Body of pancreas (tissue), 4 donors: ENCODE results near the gene PITPNB. TPM values are rescaled to one million over a fixed set of nuclear protein-coding genes. Genes with fewer than 3 reads are reported as not detected.

Experiments used
- ATAC-seq: fragments of 150-250 bp; one replicate; pipeline ENCODE4 v1.9.1; 2016
- DNase-seq, 4 donors: peaks; one replicate each; pipeline ENCODE4 v3.0.0-alpha.2; 2019
- H3K27ac ChIP-seq, 4 donors: fragments of 200-600 bp; sonication (generic); 1 replicate in 3 of 4; 2 replicates in 1 of 4; pipeline versions ENCODE4 v1.5.1 to v1.6.1; 2016 to 2019; ENCODE audit warnings: mild to moderate bottlenecking in 1 of 4, mixed read lengths in 1 of 4, moderate library complexity in 1 of 4
- H3K27me3 ChIP-seq, 2 donors: fragments of 200-600 bp; sonication (generic); one replicate each; pipeline ENCODE4 v1.6.0; 2016; ENCODE audit warnings: mild to moderate bottlenecking in 1 of 2
- H3K36me3 ChIP-seq, 2 donors: fragments of 200-600 bp; sonication (generic); replicated peaks in 1 of 2; 2 replicates each; pipeline ENCODE4 v1.5.1; 2016; ENCODE audit warnings: low read depth in 2 of 2; ENCODE audit not compliant: insufficient read depth in 1 of 2
- H3K4me1 ChIP-seq: fragments of 200-600 bp; sonication (generic); one replicate; pipeline ENCODE4 v1.6.0; 2016
- H3K4me3 ChIP-seq, 2 donors: fragments of 200-600 bp; sonication (generic); 1 replicate in 1 of 2; 2 replicates in 1 of 2; pipeline ENCODE4 v1.5.1; 2016 to 2019
- H3K9me3 ChIP-seq, 3 donors: fragments of 200-600 bp; sonication (generic); 1 replicate in 2 of 3; 2 replicates in 1 of 3; pipeline ENCODE4 v1.5.1; 2016
- CTCF ChIP-seq, 7 experiments: fragments of 450-650 bp in 4 of 7; fragments of 200-600 bp in 3 of 7; sonication (generic) in 3 of 7; IDR thresholded peaks; one replicate each; pipeline ENCODE4 v1.5.1; 2016 to 2019; ENCODE audit warnings: antibody characterized with exemption in 7 of 7
- POLR2A ChIP-seq, 3 donors: fragments of 450-650 bp; IDR thresholded peaks; one replicate each; pipeline ENCODE4 v1.6.1; 2016; ENCODE audit warnings: antibody characterized with exemption in 3 of 3, mild to moderate bottlenecking in 2 of 3
- WGBS, 2 donors: methylation state at CpG; one replicate each; pipeline ENCODE4 v1.1.5; 2017; 5-methylcytosine and 5-hydroxymethylcytosine counted together
- intact Hi-C: fragments of 100-400 bp; cut with DNase I; formaldehyde crosslinking; loops from one replicate; pipeline ENCODE4 v1.15.1; 2023
- total RNA-seq, 2 donors: library from RNA; depleted of rRNA; stranded (reverse); fragments of >200 nt; gene quantifications; one replicate each; pipeline ENCODE4 v1.1.0, GENCODE V29; 2016

Gene PITPNB
- total RNA-seq, 2 donors from 2014 or later = 21.3 to 39.6 TPM

- intact Hi-C loops = no loop called here
- no peak overlapping the region for H3K4me3 ChIP-seq
- no peaks in the 10 kb centered on the region for H3K9me3 ChIP-seq
- no peak for ATAC-seq
- peaks cover 16% of the 10 kb centered on the region for H3K4me1 ChIP-seq
- no peak overlapping the region for H3K27ac ChIP-seq
- 86 to 89% methylated on average over 5 of the region's 5 CpGs for WGBS, 2 donors
- TF ChIP-seq POLR2A (IDR thresholded peaks at IDR 0.05) (no peak), CTCF (IDR thresholded peaks at IDR 0.05) (no peak)
- DNase-seq = no peak
- peaks cover 0 to 2% of the 10 kb centered on the region in 2 donors for H3K36me3 ChIP-seq
- H3K27me3 ChIP-seq = no peaks in the 10 kb centered on the region
These were observed 72.8 kb downstream of the PITPNB start for GRCh38 chr22:27846248-27846757.

- no peaks in the 10 kb centered on the region for H3K9me3 ChIP-seq
- TF ChIP-seq CTCF (IDR thresholded peaks at IDR 0.05) (no peak), POLR2A (IDR thresholded peaks at IDR 0.05) (no peak)
- H3K27ac ChIP-seq = no peak overlapping the region
- no peaks in the 10 kb centered on the region for H3K36me3 ChIP-seq
- DNase-seq = no peak
- WGBS, 2 donors = 86 to 95% methylated on average over 7 of the region's 7 CpGs
- no peaks in the 10 kb centered on the region for H3K27me3 ChIP-seq
- ATAC-seq = no peak
- H3K4me1 ChIP-seq = peaks cover 16% of the 10 kb centered on the region
- intact Hi-C loops = no loop called here
- no peak overlapping the region for H3K4me3 ChIP-seq
These were observed 73.4 kb downstream of the PITPNB start for GRCh38 chr22:27845644-27846043.

- no peak overlapping the region for H3K27ac ChIP-seq
- TF ChIP-seq CTCF (IDR thresholded peaks at IDR 0.05) (no peak), POLR2A (IDR thresholded peaks at IDR 0.05) (no peak)
- H3K4me3 ChIP-seq = no peak overlapping the region
- peaks cover 9% of the 10 kb centered on the region for H3K4me1 ChIP-seq
- H3K36me3 ChIP-seq = no peaks in the 10 kb centered on the region
- no peaks in the 10 kb centered on the region for H3K9me3 ChIP-seq
- intact Hi-C loops = no loop called here
- WGBS, 2 donors = 89 to 92% methylated on average over 12 to 20 of the region's 20 CpGs
- DNase-seq (no peak), ATAC-seq (no peak)
- no peaks in the 10 kb centered on the region for H3K27me3 ChIP-seq
These were observed 74.1 kb downstream of the PITPNB start for GRCh38 chr22:27844656-27845591.

GRCh38 chr22:27844256-27844655, 74.8 kb downstream of the PITPNB start:
- no peak for TF ChIP-seq CTCF (IDR thresholded peaks at IDR 0.05)
- Histone ChIP-seq H3K9me3 (no peaks in the 10 kb centered on the region), H3K27ac (no peak overlapping the region), H3K4me3 (no peak overlapping the region), H3K27me3 (no peaks in the 10 kb centered on the region), H3K36me3 (no peaks in the 10 kb centered on the region), H3K4me1 (peaks cover 9% of the 10 kb centered on the region)
- no peak for ATAC-seq
- 91 to 96% methylated on average over 6 of the region's 6 CpGs for whole genome bisulfite sequencing, 2 donors
- DNase-seq = no peak
- intact Hi-C loops = no loop called here
